Adrenal gland (tissue), 12 donors: ENCODE measurements around the gene CRTC1. TPM values are rescaled to one million over a fixed set of nuclear protein-coding genes. Genes with fewer than 3 reads are reported as not detected.

Experiments
- DNase-seq, 7 donors: peaks; one replicate each; pipeline ENCODE4 v3.0.0-alpha.2; 2019 to 2020
- H3K27ac ChIP-seq, 5 donors: fragments of 200-600 bp; sonication (generic) in 4 of 5; 1 replicate in 3 of 5; 2 replicates in 2 of 5; pipeline versions ENCODE4 v1.5.1 to v1.8.0; 2016 to 2020; ENCODE audit warnings: mild to moderate bottlenecking in 1 of 5
- H3K27me3 ChIP-seq: fragments of 200-600 bp; 2 replicates; pipeline ENCODE4 v1.8.0; 2021
- H3K36me3 ChIP-seq, 2 donors: fragments of 200-600 bp; replicated peaks in 1 of 2; 1 replicate in 1 of 2; 2 replicates in 1 of 2; pipeline versions ENCODE4 v1.5.1 to v1.8.0; 2018 to 2022
- H3K4me1 ChIP-seq, 2 donors: fragments of 200-600 bp; replicated peaks in 1 of 2; 1 replicate in 1 of 2; 2 replicates in 1 of 2; pipeline versions ENCODE4 v1.5.1 to v1.8.0; 2018 to 2021
- H3K4me3 ChIP-seq, 4 donors: fragments of 200-600 bp; sonication (generic) in 3 of 4; one replicate each; pipeline ENCODE4 v1.5.1; 2016 to 2018
- H3K9me3 ChIP-seq, 3 donors: fragments of 200-600 bp; sonication (generic) in 1 of 3; replicated peaks in 1 of 3; 1 replicate in 2 of 3; 2 replicates in 1 of 3; pipeline versions ENCODE4 v1.5.1 to v1.8.0; 2016 to 2021
- POLR2A ChIP-seq, 2 donors: fragments of 450-650 bp; IDR thresholded peaks; one replicate each; pipeline ENCODE4 v1.6.1; 2017; ENCODE audit warnings: antibody characterized with exemption in 2 of 2, mild to moderate bottlenecking in 2 of 2, moderate library complexity in 1 of 2
- WGBS, 4 donors: extraction: QIAGEN DNeasy Blood & Tissue Kit in 2 of 4; methylation state at CpG; one replicate each; pipeline versions ENCODE4 v1.1.5 to v1.1.7; 2013 to 2017; 5-methylcytosine and 5-hydroxymethylcytosine counted together
- intact Hi-C, 2 donors: fragments of 100-400 bp; cut with DNase I; formaldehyde crosslinking; loops; one replicate each; pipeline versions ENCODE4 v1.14.1 to v1.15.0; 2022 to 2023
- polyA plus RNA-seq, 3 donors: library from polyadenylated mRNA; stranded (reverse); fragments of 200-250 nt in 2 of 3; fragments of 350-450 nt in 1 of 3; fragmentation: Illumina TruSeq in 1 of 3; extraction: RNeasy Lipid Tissue Mini Kit (QIAGEN cat#74804) in 1 of 3; gene quantifications; one replicate each; pipeline ENCODE4 v1.2.3, GENCODE V29; 2013 to 2014
- total RNA-seq, 9 donors: library from RNA; depleted of rRNA in 4 of 9; stranded (reverse); fragments of >200 nt in 4 of 9; fragments of 120-200 nt in 1 of 9; fragmentation: NEBNext Ultra II Directional in 1 of 9; extraction: Animal tissue kit (Norgen Biotek cat#: 25700) in 1 of 9; gene quantifications; one replicate each; pipeline versions ENCODE4 v1.1.0 to v1.2.4, GENCODE V29; 2013 to 2023
- TF ChIP-seq, protein P1 (sequence below), 6 experiments: fragments of 450-650 bp in 4 of 6; fragments of 200-600 bp in 2 of 6; sonication (generic) in 1 of 6; IDR thresholded peaks; 1 replicate in 5 of 6; 2 replicates in 1 of 6; pipeline versions ENCODE4 v1.5.1 to v1.8.0; 2016 to 2021; ENCODE audit warnings: antibody characterized with exemption in 6 of 6, mild to moderate bottlenecking in 2 of 6, moderate library complexity in 1 of 6
- donor health status: healthy with polysubstance abuse.
- donor health status: Bipolar disorder and iron deficiency.
- donor health status: DM: yes; HTN: yes; CAD: no.
- donor health status: DM: no; HTN: no; CAD: no.
- donor health status: DM: no; HTN: no; CAD: no.
- donor health status: DM: yes; HTN: yes; CAD: no.

Gene CRTC1
- total and polyA plus RNA-seq, 12 donors = 3.1 to 38.1 (median 10.3) TPM

DNA sequence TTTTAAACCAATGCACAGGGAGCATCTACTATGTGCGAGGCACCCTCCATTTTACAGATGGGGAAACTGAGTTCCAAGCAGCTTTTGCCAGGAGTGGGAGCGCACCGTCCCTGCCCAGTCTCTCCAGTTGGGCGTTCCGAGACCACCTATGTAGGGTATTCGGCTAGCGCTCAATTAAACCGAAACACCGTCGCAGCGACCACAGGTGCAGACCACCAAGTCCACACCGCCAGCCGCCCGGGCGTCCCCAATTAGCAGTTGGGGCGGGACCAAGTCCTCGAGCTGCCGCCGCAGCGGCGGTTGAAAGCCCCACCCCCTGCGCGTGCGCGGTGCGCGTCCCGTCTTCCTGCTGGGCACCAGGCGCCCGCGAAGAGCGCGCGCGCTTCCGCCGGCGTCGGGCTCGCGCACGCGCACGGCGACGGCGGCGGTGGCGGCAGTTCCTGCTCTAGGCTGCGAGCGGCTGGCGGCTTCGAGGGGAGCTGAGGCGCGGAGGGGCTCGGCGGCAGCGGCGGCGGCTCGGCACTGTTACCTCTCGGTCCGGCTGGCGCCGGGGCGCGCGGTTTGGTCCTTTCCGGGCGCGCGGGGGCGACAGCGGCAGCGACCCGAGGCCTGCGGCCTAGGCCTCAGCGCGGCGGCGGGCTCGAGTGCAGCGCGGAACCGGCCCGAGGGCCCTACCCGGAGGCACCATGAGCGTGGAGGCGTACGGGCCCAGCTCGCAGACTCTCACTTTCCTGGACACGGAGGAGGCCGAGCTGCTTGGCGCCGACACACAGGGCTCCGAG lies 148.2 kb downstream of the CRTC1 start, which contains the start of gene UPF1:
Gene UPF1 (plus strand): TSS at position 436 of the 782 bp plus-strand sequence. CDS start 251 bp downstream, at position 687.
- DNase-seq = peak; percentile 89 to 96 (median 92)
- H3K27ac ChIP-seq = peak within 1 kb of the TSS; percentile 44 to 96 (median 89)
- H3K9me3 ChIP-seq = no peaks in the 10 kb centered on the region
- intact Hi-C loops = no loop called here
- H3K4me3 ChIP-seq = peak within 1 kb of the TSS; percentile 45 to 95 (median 76)
- 0 to 3% (median 1%) methylated on average over 13 to 96 of the region's 96 CpGs for WGBS, 4 donors
- H3K4me1 ChIP-seq = peaks cover 20 to 33% of the 10 kb centered on the region in 2 donors
- no peaks in the 10 kb centered on the region for H3K36me3 ChIP-seq
- H3K27me3 ChIP-seq = no peaks in the 10 kb centered on the region
- peak; percentile 30 to 80 for TF ChIP-seq POLR2A (IDR thresholded peaks at IDR 0.05)
- TF ChIP-seq, protein P1, sequence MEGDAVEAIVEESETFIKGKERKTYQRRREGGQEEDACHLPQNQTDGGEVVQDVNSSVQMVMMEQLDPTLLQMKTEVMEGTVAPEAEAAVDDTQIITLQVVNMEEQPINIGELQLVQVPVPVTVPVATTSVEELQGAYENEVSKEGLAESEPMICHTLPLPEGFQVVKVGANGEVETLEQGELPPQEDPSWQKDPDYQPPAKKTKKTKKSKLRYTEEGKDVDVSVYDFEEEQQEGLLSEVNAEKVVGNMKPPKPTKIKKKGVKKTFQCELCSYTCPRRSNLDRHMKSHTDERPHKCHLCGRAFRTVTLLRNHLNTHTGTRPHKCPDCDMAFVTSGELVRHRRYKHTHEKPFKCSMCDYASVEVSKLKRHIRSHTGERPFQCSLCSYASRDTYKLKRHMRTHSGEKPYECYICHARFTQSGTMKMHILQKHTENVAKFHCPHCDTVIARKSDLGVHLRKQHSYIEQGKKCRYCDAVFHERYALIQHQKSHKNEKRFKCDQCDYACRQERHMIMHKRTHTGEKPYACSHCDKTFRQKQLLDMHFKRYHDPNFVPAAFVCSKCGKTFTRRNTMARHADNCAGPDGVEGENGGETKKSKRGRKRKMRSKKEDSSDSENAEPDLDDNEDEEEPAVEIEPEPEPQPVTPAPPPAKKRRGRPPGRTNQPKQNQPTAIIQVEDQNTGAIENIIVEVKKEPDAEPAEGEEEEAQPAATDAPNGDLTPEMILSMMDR (IDR thresholded peaks at IDR 0.05) = peak in 1 of 6 experiments; percentile 27

Other genes starting within 250 kb of the CRTC1 start
- 100 to 1,000 TPM in 3 of 9 donors, 10 to 100 TPM in 6; 32.3 to 211 (median 66.0) TPM for gene ISYNA1, start 245.5 kb upstream of the CRTC1 start, total RNA-seq
- gene ISYNA1, start 245.5 kb upstream of the CRTC1 start, polyA plus RNA-seq = 100 to 1,000 TPM in 2 of 3 donors, 1 to 10 TPM in 1; 3.2 to 313 (median 125) TPM
- gene ELL, start 161.6 kb upstream of the CRTC1 start, total RNA-seq = 10 to 100 TPM in 7 of 9 donors, 1 to 10 TPM in 2; 3.6 to 28.3 (median 14.2) TPM
- 10 to 100 TPM in 1 of 3 donors, 1 to 10 TPM in 2; 1.8 to 14.3 (median 9.1) TPM for gene ELL, start 161.6 kb upstream of the CRTC1 start, polyA plus RNA-seq
- 100 to 1,000 TPM; 128 to 463 (median 261) TPM for gene FKBP8, start 140.1 kb upstream of the CRTC1 start, total RNA-seq
- gene FKBP8, start 140.1 kb upstream of the CRTC1 start, polyA plus RNA-seq = 100 to 1,000 TPM in 2 of 3 donors, 10 to 100 TPM in 1; 26.3 to 816 (median 417) TPM
- gene KXD1, start 125.8 kb upstream of the CRTC1 start, total RNA-seq = 100 to 1,000 TPM in 3 of 9 donors, 10 to 100 TPM in 6; 57.7 to 165 (median 83.3) TPM
- gene KXD1, start 125.8 kb upstream of the CRTC1 start, polyA plus RNA-seq = 100 to 1,000 TPM in 1 of 3 donors, 10 to 100 TPM in 2; 74.2 to 120 (median 79.4) TPM
- 1,000 to 10,000 TPM in 6 of 9 donors, 100 to 1,000 TPM in 3; 781 to 1,331 (median 1,025) TPM for gene UBA52, start 111.8 kb upstream of the CRTC1 start, total RNA-seq
- 1,000 to 10,000 TPM in 2 of 3 donors, 100 to 1,000 TPM in 1; 950 to 1,900 (median 1,669) TPM for gene UBA52, start 111.8 kb upstream of the CRTC1 start, polyA plus RNA-seq
- gene REX1BD, start 94.9 kb upstream of the CRTC1 start, total RNA-seq = 100 to 1,000 TPM in 3 of 9 donors, 10 to 100 TPM in 6; 56.1 to 268 (median 89.4) TPM
- 100 to 1,000 TPM in 2 of 3 donors, 1 to 10 TPM in 1; 8.8 to 156 (median 148) TPM for gene REX1BD, start 94.9 kb upstream of the CRTC1 start, polyA plus RNA-seq
- 100 to 1,000 TPM in 1 of 9 donors, 10 to 100 TPM in 5, 1 to 10 TPM in 2, under 1 TPM in 1; 0.44 to 111 (median 15.0) TPM for gene CRLF1, start 76.9 kb upstream of the CRTC1 start, total RNA-seq
- 10 to 100 TPM in 2 of 3 donors, 1 to 10 TPM in 1; 5.7 to 80.0 (median 51.2) TPM for gene CRLF1, start 76.9 kb upstream of the CRTC1 start, polyA plus RNA-seq
- gene TMEM59L, start 70.8 kb upstream of the CRTC1 start, total RNA-seq = 10 to 100 TPM in 2 of 9 donors, 1 to 10 TPM in 6, under 1 TPM in 1; 0.89 to 13.9 (median 5.2) TPM
- gene TMEM59L, start 70.8 kb upstream of the CRTC1 start, polyA plus RNA-seq = 10 to 100 TPM in 1 of 3 donors, 1 to 10 TPM in 2; 1.9 to 14.5 (median 5.5) TPM
- gene KLHL26, start 46.7 kb upstream of the CRTC1 start, total RNA-seq = 10 to 100 TPM in 3 of 9 donors, 1 to 10 TPM in 6; 1.4 to 15.2 (median 9.0) TPM
- 1 to 10 TPM; 1.7 to 5.1 (median 3.7) TPM for gene KLHL26, start 46.7 kb upstream of the CRTC1 start, polyA plus RNA-seq
- gene COMP, start 107.6 kb downstream of the CRTC1 start, total RNA-seq = under 1 TPM in 1 of 9 donors, not detected in 8; 0.11 TPM
- gene COMP, start 107.6 kb downstream of the CRTC1 start, polyA plus RNA-seq = under 1 TPM in 2 of 3 donors, not detected in 1; 0.16 to 0.17 TPM
- 100 to 1,000 TPM in 1 of 9 donors, 10 to 100 TPM in 8; 31.1 to 141 (median 78.7) TPM for gene UPF1, start 148.3 kb downstream of the CRTC1 start, total RNA-seq
- 10 to 100 TPM; 27.6 to 80.8 (median 55.1) TPM for gene UPF1, start 148.3 kb downstream of the CRTC1 start, polyA plus RNA-seq
- 1 to 10 TPM in 3 of 9 donors, under 1 TPM in 3, not detected in 3; 0.29 to 2.8 (median 1.1) TPM for gene CERS1, start 212.5 kb downstream of the CRTC1 start, total RNA-seq
- 1 to 10 TPM; 1.8 to 4.3 (median 2.8) TPM for gene CERS1, start 212.5 kb downstream of the CRTC1 start, polyA plus RNA-seq
- gene COPE, start 235.7 kb downstream of the CRTC1 start, total RNA-seq = 100 to 1,000 TPM; 208 to 400 (median 306) TPM
- 100 to 1,000 TPM in 2 of 3 donors, 10 to 100 TPM in 1; 45.1 to 298 (median 245) TPM for gene COPE, start 235.7 kb downstream of the CRTC1 start, polyA plus RNA-seq
- 10 to 100 TPM; 29.1 to 53.1 (median 46.4) TPM for gene DDX49, start 236.0 kb downstream of the CRTC1 start, total RNA-seq
- 100 to 1,000 TPM in 1 of 3 donors, 10 to 100 TPM in 2; 35.9 to 105 (median 88.9) TPM for gene DDX49, start 236.0 kb downstream of the CRTC1 start, polyA plus RNA-seq